Measurements from ENCODE around the gene MANBA. TPM values are rescaled to one million over a fixed set of nuclear protein-coding genes. Genes with fewer than 3 reads are reported as not detected.
A peak's percentile ranks its signal among the peaks of the same experiment; 100 is the strongest.

Gene MANBA
- total RNA-seq, 1 experiment from 2014 or later, result 91.6 TPM

DNA sequence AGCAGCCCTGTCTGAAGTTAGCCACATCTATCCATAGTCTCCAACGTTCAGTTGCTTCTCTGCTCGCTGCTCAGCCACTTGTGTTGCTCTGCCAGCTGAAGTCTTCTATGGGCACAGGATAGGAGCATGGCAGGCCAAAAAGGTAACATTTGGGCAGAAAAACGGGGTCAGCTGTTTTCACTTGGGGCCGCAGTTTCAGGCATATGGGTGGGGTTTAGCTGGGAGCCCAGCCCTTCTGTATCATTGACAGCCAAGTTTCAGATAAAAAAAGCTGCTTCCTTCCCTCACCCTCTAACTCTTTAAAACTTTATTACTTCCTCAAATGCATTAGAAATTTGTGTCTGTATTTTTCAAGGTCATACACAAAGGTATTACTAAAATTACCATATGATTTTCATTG, 18.4 kb upstream of the MANBA start:
- no peak for DNase-seq

DNA sequence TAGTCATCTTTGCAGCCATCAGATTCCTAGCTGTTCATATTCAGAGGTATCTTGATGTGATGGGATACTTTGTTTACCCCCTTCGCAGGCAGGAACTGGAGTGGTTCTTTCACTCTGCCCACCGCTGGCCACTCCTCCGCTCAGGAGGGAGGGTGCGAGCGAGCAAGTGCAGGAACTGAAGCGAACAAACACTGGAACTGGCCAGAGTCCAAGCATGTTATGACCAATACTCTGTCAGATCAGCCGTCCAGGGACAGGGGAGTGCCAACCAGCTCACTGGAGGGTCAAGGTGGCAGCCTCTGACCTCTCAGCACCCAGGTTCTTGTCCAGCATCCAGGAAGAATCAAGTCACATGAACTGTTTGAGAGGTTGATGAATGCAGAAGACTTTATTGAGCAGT, 18.0 kb upstream of the MANBA start:
- no peak for DNase-seq
- no peaks in the 10 kb centered on the region for H3K36me3 ChIP-seq (ENCODE audit: insufficient read depth, low read length)
- H2AFZ ChIP-seq (ENCODE audit: low read length), result no peak overlapping the region
- H3K79me2 ChIP-seq (ENCODE audit: low read length), result no peaks in the 10 kb centered on the region
- no peak overlapping the region for H3K4me2 ChIP-seq (ENCODE audit: low read depth, low read length, poor library complexity, severe bottlenecking)
- H3K27ac ChIP-seq (ENCODE audit: low read length), result no peak overlapping the region
- H3K4me1 ChIP-seq (ENCODE audit: low read length), result no peaks in the 10 kb centered on the region
- no peaks in the 10 kb centered on the region for H3K27me3 ChIP-seq (ENCODE audit: low read length)
- H3K9me3 ChIP-seq (ENCODE audit: low read length), result no peaks in the 10 kb centered on the region
- H3K4me3 ChIP-seq (ENCODE audit: low read length), result no peak overlapping the region
- no peak overlapping the region for H3K9ac ChIP-seq (ENCODE audit: low read length)
- H4K20me1 ChIP-seq (ENCODE audit: insufficient read depth, low read depth, low read length), result no peaks in the 10 kb centered on the region
- H3K9me2 ChIP-seq (replicated peaks; ENCODE audit: insufficient read depth, low read length), result no peaks in the 10 kb centered on the region

More for the DNA sequence above, 18.4 kb upstream of the MANBA start:
- no peaks in the 10 kb centered on the region for H3K27me3 ChIP-seq (ENCODE audit: low read length)
- no peaks in the 10 kb centered on the region for H3K4me1 ChIP-seq (ENCODE audit: low read length)
- H3K9me2 ChIP-seq (replicated peaks; ENCODE audit: insufficient read depth, low read length), result no peaks in the 10 kb centered on the region
- no peaks in the 10 kb centered on the region for H3K79me2 ChIP-seq (ENCODE audit: low read length)
- H4K20me1 ChIP-seq (ENCODE audit: insufficient read depth, low read depth, low read length), result no peaks in the 10 kb centered on the region
- H3K27ac ChIP-seq (ENCODE audit: low read length), result no peak overlapping the region
- no peaks in the 10 kb centered on the region for H3K36me3 ChIP-seq (ENCODE audit: insufficient read depth, low read length)
- no peak overlapping the region for H3K9ac ChIP-seq (ENCODE audit: low read length)
- no peak overlapping the region for H3K4me2 ChIP-seq (ENCODE audit: low read depth, low read length, poor library complexity, severe bottlenecking)
- no peak overlapping the region for H2AFZ ChIP-seq (ENCODE audit: low read length)
- H3K9me3 ChIP-seq (ENCODE audit: low read length), result no peaks in the 10 kb centered on the region
- no peak overlapping the region for H3K4me3 ChIP-seq (ENCODE audit: low read length)

DNA sequence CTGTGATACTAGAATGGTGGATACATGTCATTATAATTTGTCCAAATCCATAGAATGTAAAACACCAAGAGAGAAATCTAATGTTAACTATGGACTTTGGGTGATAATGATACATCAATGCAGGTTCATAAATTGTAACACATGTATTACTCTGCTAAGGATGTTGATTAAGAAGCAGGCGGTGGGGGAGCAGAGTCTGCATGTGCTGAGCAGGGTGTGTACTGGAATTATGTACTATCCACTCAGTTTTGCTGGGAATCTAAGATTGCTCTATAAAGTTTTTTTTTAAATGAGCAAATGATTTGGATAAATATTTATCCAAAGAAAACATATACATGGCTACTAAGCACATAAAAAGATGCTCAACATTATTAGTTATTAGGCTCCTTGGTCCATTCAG, 15.0 kb upstream of the MANBA start:
- H3K4me2 ChIP-seq (ENCODE audit: low read depth, low read length, poor library complexity, severe bottlenecking), result no peak overlapping the region
- H3K4me3 ChIP-seq (ENCODE audit: low read length), result no peak overlapping the region
- no peaks in the 10 kb centered on the region for H3K79me2 ChIP-seq (ENCODE audit: low read length)
- no peaks in the 10 kb centered on the region for H4K20me1 ChIP-seq (ENCODE audit: insufficient read depth, low read depth, low read length)
- H2AFZ ChIP-seq (ENCODE audit: low read length), result no peak overlapping the region
- H3K27ac ChIP-seq (ENCODE audit: low read length), result no peak overlapping the region
- H3K27me3 ChIP-seq (ENCODE audit: low read length), result no peaks in the 10 kb centered on the region
- H3K9me2 ChIP-seq (replicated peaks; ENCODE audit: insufficient read depth, low read length), result no peaks in the 10 kb centered on the region
- no peak for DNase-seq
- H3K36me3 ChIP-seq (ENCODE audit: insufficient read depth, low read length), result no peaks in the 10 kb centered on the region
- H3K4me1 ChIP-seq (ENCODE audit: low read length), result no peaks in the 10 kb centered on the region
- no peaks in the 10 kb centered on the region for H3K9me3 ChIP-seq (ENCODE audit: low read length)
- H3K9ac ChIP-seq (ENCODE audit: low read length), result no peak overlapping the region

DNA sequence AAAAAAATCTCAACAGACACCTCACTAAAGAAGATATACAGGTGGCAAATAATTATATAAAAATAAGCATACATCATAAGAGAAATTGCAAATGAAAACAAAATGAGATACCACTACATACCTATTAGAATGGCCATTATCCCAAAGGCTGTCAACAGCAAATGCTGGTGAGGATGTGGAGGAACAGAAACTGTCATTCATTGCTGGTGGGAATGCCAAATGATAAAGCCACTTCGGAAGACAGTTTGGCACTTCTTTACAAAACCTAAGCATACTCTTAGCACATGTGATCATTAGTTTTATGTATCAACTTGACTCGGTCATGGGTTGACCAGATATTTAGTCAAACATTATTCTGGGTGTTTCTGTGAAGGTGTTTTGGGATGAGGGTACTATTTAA, 13.5 kb upstream of the MANBA start:
- Histone ChIP-seq H3K9me2 (replicated peaks; ENCODE audit: insufficient read depth, low read length) (no peaks in the 10 kb centered on the region), H3K9ac (ENCODE audit: low read length) (no peak overlapping the region), H3K27me3 (ENCODE audit: low read length) (no peaks in the 10 kb centered on the region), H3K36me3 (ENCODE audit: insufficient read depth, low read length) (no peaks in the 10 kb centered on the region), H3K27ac (ENCODE audit: low read length) (no peak overlapping the region), H3K79me2 (ENCODE audit: low read length) (no peaks in the 10 kb centered on the region), H4K20me1 (ENCODE audit: insufficient read depth, low read depth, low read length) (no peaks in the 10 kb centered on the region), H3K4me1 (ENCODE audit: low read length) (no peaks in the 10 kb centered on the region), H3K4me2 (ENCODE audit: low read depth, low read length, poor library complexity, severe bottlenecking) (no peak overlapping the region), H3K9me3 (ENCODE audit: low read length) (no peaks in the 10 kb centered on the region), H2AFZ (ENCODE audit: low read length) (no peak overlapping the region), H3K4me3 (ENCODE audit: low read length) (no peak overlapping the region)
- no peak for DNase-seq

DNA sequence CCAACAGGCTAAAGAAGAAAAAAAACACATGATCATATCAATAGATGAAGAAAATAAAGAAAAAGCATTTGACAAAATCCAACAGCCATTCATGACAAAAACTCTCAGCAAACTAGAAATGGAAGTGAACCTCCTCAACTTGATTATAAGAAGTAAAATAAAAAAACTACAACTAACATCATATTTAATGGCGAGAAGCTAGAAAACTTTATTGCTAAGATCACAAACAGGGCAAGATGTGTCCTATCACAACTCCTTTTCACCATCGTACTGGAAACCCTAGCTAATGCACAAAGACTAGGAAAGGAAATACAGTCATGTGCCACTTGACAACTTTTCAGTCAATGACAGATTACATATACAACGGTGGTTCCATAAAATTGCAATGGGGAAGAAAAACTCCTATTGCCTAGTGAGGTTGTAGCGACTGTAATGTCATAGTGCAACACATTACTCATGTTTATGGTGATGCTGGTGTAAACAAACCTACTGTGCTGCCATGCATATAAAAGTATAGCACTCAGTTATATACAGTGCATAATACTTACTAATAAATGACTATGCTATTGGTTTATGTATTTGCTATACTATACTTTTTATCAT, 12.1 kb upstream of the MANBA start:
- no peak for DNase-seq
- Histone ChIP-seq H3K27ac (ENCODE audit: low read length) (no peak overlapping the region), H3K4me2 (ENCODE audit: low read depth, low read length, poor library complexity, severe bottlenecking) (no peak overlapping the region), H3K4me3 (ENCODE audit: low read length) (no peak overlapping the region), H3K27me3 (ENCODE audit: low read length) (no peaks in the 10 kb centered on the region), H4K20me1 (ENCODE audit: insufficient read depth, low read depth, low read length) (no peaks in the 10 kb centered on the region), H3K79me2 (ENCODE audit: low read length) (no peaks in the 10 kb centered on the region), H3K36me3 (ENCODE audit: insufficient read depth, low read length) (no peaks in the 10 kb centered on the region), H3K9me3 (ENCODE audit: low read length) (no peaks in the 10 kb centered on the region), H3K9ac (ENCODE audit: low read length) (no peak overlapping the region), H3K9me2 (replicated peaks; ENCODE audit: insufficient read depth, low read length) (no peaks in the 10 kb centered on the region), H2AFZ (ENCODE audit: low read length) (no peak overlapping the region), H3K4me1 (ENCODE audit: low read length) (no peaks in the 10 kb centered on the region)

DNA sequence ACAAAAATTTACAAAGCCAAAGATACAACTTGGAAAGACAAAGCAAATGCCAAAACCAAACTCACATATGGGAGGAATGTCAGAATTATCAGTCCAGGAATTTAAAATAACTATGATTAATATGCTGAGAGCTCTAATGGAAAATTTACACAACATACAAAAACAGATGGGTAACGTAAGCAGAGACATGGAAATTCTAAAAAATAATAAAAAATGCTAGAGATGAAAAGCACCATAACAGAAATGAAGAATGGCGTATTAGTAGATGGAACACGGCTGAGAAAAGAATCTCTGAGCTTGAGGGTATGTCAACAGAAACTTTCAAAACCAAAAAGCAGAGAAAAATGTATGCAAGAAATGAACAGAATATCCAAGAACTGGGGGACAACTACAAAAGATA, 4.1 kb upstream of the MANBA start:
- no peak overlapping the region for H3K4me2 ChIP-seq (ENCODE audit: low read depth, low read length, poor library complexity, severe bottlenecking)
- H3K36me3 ChIP-seq (ENCODE audit: insufficient read depth, low read length), result no peaks in the 10 kb centered on the region
- peaks cover 8% of the 10 kb centered on the region for H3K4me1 ChIP-seq (ENCODE audit: low read length)
- H3K4me3 ChIP-seq (ENCODE audit: low read length), result no peak overlapping the region
- H3K79me2 ChIP-seq (ENCODE audit: low read length), result peaks cover 6% of the 10 kb centered on the region
- peak; percentile 33 for DNase-seq
- H4K20me1 ChIP-seq (ENCODE audit: insufficient read depth, low read depth, low read length), result no peaks in the 10 kb centered on the region
- no peaks in the 10 kb centered on the region for H3K9me2 ChIP-seq (replicated peaks; ENCODE audit: insufficient read depth, low read length)
- H3K27me3 ChIP-seq (ENCODE audit: low read length), result no peaks in the 10 kb centered on the region
- no peak overlapping the region for H2AFZ ChIP-seq (ENCODE audit: low read length)
- H3K9ac ChIP-seq (ENCODE audit: low read length), result no peak overlapping the region
- H3K9me3 ChIP-seq (ENCODE audit: low read length), result no peaks in the 10 kb centered on the region
- H3K27ac ChIP-seq (ENCODE audit: low read length), result no peak overlapping the region

DNA sequence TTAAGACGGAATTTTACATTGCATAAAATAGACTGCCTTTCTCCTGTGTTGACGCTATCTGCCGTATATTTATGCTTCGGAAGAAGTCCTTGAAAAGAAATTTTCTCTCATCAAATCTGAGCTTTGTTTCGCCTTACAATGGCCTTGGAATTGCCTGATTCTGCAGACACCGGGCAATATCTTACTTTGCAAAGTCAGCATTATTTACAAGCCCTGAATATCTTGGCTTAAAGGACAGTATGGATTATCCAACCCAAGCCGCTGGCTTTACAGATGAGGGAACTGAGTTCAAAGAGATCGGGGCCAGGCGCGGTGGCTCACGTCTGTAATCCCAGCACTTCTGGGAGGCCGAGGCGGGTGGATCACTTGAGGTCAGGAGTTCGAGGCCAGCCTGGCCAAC, 1.1 kb upstream of the MANBA start:
- Histone ChIP-seq H3K4me3 (ENCODE audit: low read length) (peak overlapping the region; percentile 81; the same call in 1 of the 2 replicates), H3K4me1 (ENCODE audit: low read length) (peaks cover 20% of the 10 kb centered on the region), H3K36me3 (ENCODE audit: insufficient read depth, low read length) (no peaks in the 10 kb centered on the region), H4K20me1 (ENCODE audit: insufficient read depth, low read depth, low read length) (no peaks in the 10 kb centered on the region), H3K27me3 (ENCODE audit: low read length) (no peaks in the 10 kb centered on the region), H3K4me2 (ENCODE audit: low read depth, low read length, poor library complexity, severe bottlenecking) (peak overlapping the region; percentile 86), H3K9ac (ENCODE audit: low read length) (no peak overlapping the region), H3K79me2 (ENCODE audit: low read length) (peaks cover 36% of the 10 kb centered on the region), H2AFZ (ENCODE audit: low read length) (no peak overlapping the region; the same call in 1 of the 2 replicates), H3K27ac (ENCODE audit: low read length) (no peak overlapping the region), H3K9me2 (replicated peaks; ENCODE audit: insufficient read depth, low read length) (no peaks in the 10 kb centered on the region), H3K9me3 (ENCODE audit: low read length) (no peaks in the 10 kb centered on the region)
- DNase-seq, result no peak

DNA sequence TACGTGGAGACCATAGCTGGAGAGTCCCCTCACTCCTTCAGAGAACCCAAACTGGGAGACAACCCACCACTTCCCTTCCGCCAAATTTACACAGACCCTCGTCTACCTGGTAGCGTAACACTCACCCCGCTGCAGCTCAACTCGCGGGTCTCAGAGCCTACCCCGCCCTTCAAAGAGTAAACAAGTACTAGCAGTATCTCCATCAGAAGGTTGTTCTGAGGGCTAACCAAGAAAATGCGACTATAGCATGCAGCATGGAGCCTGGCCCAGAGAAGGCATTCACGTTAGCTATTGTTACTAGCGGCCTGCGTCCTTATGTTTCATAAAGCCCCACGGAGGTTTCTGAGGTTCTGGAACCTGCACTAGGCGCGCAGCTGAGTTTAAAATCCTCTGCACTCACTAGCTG, 531 bp upstream of the MANBA start:
- no peaks in the 10 kb centered on the region for H4K20me1 ChIP-seq (ENCODE audit: insufficient read depth, low read depth, low read length)
- peak overlapping the region; percentile 86 for H3K4me2 ChIP-seq (ENCODE audit: low read depth, low read length, poor library complexity, severe bottlenecking)
- H3K27ac ChIP-seq (ENCODE audit: low read length), result no peak overlapping the region
- peak overlapping the region; percentile 82 for H3K9ac ChIP-seq (ENCODE audit: low read length)
- H3K4me1 ChIP-seq (ENCODE audit: low read length), result peaks cover 20% of the 10 kb centered on the region
- H3K9me2 ChIP-seq (replicated peaks; ENCODE audit: insufficient read depth, low read length), result no peaks in the 10 kb centered on the region
- H3K36me3 ChIP-seq (ENCODE audit: insufficient read depth, low read length), result no peaks in the 10 kb centered on the region
- no peaks in the 10 kb centered on the region for H3K9me3 ChIP-seq (ENCODE audit: low read length)
- H2AFZ ChIP-seq (ENCODE audit: low read length), result peak overlapping the region; percentile 91
- peaks cover 40% of the 10 kb centered on the region for H3K79me2 ChIP-seq (ENCODE audit: low read length)
- peak overlapping the region; percentile 81 for H3K4me3 ChIP-seq (ENCODE audit: low read length)
- DNase-seq, result peak; percentile 59
- no peaks in the 10 kb centered on the region for H3K27me3 ChIP-seq (ENCODE audit: low read length)
